SIG-M5 treated with dmso at 0.1 percent for 504 hours (cell line): ENCODE results near the gene DBNDD1.
A peak's percentile ranks its signal among the peaks of the same experiment; 100 is the strongest.

Experiments
- DNase-seq: peaks from one replicate; lab custom pipeline; 2025; ENCODE audit not compliant: unreplicated experiment; lab: John Stamatoyannopoulos, UW

Gene DBNDD1

DNA sequence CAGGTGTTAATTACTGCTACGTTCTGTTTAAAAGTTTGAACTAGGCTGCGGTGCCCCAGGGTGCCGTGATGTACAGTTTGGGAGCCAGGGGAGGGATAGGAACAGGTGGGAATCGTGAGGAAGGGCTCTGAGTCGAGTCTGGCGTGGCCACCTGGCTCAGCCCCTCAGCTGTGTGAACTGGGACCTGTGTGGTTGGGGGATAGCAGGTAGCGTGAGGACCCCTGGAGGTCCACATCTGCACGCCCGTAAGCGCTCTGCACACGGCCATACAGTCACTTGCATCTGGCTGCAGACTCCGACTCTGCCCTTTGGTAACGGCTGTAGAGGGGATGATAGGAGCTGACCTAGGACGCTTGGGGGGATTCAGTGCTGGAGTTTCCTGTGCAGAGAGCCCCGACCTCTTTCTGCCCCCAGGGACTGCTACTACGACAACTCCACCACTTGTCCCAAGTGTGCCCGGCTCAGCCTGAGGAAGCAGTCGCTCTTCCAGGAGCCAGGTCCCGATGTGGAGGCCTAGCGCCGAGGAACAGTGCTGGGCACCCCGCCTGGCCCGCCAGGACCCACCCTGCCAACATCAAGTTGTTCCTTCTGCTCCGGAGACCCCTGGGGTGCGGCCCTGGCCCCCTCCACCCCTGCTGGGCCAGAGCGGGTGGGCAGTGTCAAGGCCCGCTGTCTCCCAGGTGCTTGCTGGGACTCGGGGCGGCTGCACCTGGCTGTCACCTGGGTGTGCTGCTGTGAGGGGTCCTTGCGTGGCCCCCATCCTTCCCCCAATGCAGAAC is 53.6 kb downstream of the DBNDD1 start:
- DNase-seq, result no peak

- no peak for DNase-seq
These were observed 55.1 kb downstream of the DBNDD1 start for GRCh38 chr16:89964201-89964600.

- DNase-seq, result no peak
These were observed 56.3 kb downstream of the DBNDD1 start for GRCh38 chr16:89962754-89963498.

DNA sequence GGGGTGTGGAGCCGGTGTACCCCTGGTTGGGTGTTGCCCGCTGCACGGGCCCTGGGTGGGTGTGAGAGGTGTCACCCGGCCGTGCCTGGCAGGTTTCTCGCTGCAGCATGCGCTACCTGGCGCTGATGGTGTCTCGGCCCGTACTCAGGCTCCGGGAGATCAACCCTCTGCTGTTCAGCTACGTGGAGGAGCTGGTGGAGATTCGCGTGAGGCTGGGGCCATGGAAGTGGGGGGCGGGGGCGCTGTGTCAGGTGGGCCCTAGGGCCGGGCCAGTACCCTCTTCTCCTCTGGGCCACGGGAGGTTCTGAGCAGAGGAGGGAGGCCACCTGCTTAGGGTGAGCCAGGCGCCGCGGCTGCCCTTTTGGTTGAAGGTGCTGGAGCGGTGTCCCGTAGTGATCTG is 57.3 kb downstream of the DBNDD1 start:
- DNase-seq, result no peak

- no peak for DNase-seq
These were observed 58.3 kb downstream of the DBNDD1 start for GRCh38 chr16:89960966-89961365.

DNA sequence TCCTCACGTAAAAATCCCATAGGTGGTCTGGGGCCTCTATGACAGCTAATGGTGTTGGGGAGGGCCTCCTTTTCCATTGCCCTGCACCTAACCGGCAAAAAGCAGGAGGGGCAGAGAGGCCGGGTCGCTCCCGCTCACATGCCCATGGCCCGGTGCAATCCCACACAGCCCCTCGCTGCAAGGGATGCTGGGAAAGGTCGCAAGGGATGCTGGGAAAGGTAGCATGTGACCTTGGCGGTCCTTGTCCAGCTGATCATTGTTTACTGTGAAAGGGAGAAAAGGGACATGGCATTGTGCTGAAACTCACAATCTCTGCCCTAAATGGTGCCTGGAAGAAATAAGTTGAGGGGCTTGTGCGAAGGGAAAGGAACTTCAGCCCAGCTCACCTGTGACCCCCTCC is 60.7 kb downstream of the DBNDD1 start:
- no peak for DNase-seq

GRCh38 chr16:89958068-89958467 is 61.2 kb downstream of the DBNDD1 start:
- DNase-seq, result peak; percentile 9

GRCh38 chr16:89957216-89957785 is 62.0 kb downstream of the DBNDD1 start:
- no peak for DNase-seq

DNA sequence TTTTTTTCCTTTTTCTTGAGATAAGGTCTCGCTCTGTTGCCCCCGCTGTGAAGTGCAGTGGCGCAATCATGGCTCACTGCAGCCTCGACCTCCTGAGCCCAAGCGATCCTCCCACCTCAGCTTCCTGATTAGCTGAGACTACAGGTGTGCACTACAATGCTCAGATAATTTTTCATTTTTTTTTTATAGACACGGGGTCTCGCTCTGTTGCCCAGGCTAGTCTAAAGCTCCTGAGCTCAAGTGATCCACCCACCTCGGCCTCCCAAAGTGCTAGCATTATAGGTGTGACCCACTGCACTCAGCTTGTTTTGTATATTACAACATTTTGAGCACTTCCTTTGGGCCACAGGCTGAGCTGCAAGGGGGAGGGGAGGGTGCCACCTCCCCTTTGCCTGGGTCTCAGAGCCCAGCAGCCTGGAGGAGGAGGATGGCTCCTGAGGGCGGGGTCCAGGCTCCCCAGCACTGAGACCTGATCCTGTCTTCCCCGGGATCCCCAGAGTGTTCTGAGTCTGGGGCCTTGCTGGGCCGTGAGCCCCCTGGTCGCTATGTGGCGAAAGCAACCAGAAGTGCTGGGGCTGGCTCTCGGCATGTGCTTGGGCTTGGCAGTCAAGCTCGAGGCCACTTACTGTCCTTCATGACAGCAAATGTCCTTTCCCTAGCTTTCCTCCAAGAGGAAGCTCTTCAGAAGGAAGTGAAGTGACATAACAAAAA is 62.6 kb downstream of the DBNDD1 start:
- peak; percentile 51 for DNase-seq

DNA sequence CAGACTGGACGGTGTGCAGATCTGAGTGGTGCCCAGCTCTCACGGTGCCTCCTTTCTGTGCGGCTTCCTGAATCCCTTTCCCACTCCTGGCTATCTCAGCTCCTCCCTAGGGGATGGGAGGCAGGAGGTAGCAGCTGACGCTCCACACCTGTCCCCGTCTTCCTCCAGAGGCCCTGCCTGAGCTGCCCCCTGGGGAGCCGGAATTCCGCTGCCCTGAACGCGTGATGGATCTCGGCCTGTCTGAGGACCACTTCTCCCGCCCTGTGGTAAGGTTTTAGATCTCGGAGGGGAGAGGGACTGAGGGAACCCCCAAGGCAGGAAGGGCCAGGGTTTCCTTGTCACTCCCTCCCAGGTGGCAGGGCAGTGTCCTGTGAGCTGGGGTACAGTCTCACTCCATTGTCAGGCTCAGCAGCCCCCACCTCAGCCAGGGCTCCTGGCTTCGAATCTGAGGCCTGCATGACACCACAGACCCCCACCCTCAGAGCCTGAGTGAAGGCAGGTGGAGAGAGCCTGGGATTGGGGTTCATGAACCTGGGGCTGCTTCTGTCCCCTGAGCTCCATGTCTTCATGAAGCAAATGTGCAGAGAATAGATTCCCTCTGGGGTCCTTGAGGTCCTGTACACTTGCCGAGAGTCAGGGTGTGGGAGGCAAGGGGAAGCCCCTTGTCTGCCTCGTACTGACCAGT is 64.1 kb downstream of the DBNDD1 start:
- no peak for DNase-seq
